SIG-M5 treated with dmso at 0.1 percent for 504 hours (cell line): ENCODE measurements around the gene PGM5.
"Not testable (repeated sequence)": the region's sequence is repeated elsewhere in the genome, so short reads cannot be mapped to it uniquely, and the experiment has no call there.

Experiments
- DNase-seq: peaks from one replicate; lab custom pipeline; 2025; ENCODE audit not compliant: unreplicated experiment; lab: John Stamatoyannopoulos, UW

Gene PGM5

GRCh38 chr9:68356380-68357118, at the start of gene PGM5:
PGM5 (plus strand) TSS chr9:68356611; CDS start chr9:68357128, 517 bp downstream.
- DNase-seq, result not testable (repeated sequence)

DNA sequence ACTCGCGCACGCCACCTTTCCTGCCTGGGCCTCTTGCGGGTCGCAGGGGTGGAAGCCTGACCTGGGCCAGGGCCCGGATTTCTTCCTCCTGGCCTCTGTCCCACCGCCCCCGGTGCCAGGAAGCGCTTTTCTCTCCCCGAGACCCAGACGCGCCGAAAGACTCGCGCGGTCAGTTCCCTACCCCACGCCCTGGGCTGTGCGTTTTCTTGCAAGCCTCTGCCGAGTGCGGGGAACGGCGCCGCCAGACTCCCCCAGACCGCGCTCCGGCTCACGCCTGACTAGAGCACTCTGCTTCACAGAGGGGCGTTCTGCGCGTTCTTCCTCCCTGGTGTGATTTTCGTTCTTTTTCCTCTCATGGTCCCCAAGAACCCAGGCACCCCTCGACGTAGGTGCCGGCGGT, 49.3 kb upstream of the PGM5 start:
- DNase-seq, result not testable (repeated sequence)

- not testable (repeated sequence) for DNase-seq
Measured at GRCh38 chr9:68307654-68308053, 48.8 kb upstream of the PGM5 start.

DNA sequence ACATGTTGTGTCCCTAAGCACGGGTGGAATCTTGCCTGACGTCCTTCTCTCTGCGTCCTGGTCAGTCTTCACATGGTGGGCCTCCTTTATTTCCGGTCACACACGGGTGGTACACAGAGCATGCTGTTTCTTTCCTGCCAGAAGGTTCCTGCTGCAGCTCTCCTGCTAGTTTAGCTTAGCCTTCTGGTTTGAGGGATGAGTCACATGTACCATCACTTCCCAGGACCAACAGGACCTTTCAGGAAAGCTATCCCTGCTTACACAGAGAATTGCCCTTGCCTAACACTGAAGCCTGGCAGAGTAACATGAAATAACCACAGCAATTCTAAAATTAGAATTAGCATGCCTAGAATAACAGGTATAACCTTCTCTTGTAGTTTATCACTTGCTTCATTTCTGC, 45.2 kb upstream of the PGM5 start:
- not testable (repeated sequence) for DNase-seq

GRCh38 chr9:68318209-68318608, 38.2 kb upstream of the PGM5 start:
- DNase-seq, result not testable (repeated sequence)

DNA sequence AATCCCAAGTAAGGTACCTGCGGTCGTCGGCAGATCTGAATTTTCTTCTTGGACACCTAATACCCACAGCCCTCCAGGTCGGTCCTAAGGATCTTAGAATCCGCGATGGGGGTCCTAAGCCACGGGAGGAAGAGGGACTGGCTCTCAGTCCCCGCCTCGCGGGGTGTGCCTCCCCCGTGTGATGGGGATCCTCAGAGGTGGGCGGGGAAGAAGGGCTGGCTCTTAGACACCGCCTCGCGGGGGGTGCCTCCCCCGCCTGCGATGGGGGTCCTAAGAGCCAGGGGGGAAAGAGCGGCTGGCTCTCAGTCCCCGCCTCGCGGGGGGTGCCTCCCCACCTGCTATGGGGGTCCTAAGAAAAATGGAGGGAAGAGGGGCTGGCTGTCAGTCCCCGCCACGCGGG, 32.7 kb upstream of the PGM5 start:
- not testable (repeated sequence) for DNase-seq

DNA sequence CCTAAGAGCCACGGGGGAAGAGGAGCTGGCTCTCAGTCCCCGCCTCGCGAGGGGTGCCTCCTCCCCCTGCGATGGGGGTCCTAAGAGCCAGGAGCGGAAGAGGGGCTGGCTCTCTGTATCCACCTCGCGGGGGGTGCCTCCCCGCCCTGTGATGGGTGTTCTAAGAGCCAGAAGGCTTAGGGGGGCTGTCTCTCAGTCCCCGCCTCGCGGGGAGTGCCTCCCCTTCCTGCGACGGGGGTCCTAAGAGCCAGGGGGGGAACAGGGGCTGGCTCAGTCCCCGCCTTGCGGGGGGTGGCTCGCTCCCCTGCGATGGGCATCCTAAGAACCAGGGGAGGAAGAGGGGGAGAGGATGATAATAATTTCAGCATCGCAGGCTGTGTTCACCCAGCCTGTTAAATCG, 31.9 kb upstream of the PGM5 start:
- not testable (repeated sequence) for DNase-seq

- not testable (repeated sequence) for DNase-seq
Measured at GRCh38 chr9:68329106-68329505, 27.3 kb upstream of the PGM5 start.

DNA sequence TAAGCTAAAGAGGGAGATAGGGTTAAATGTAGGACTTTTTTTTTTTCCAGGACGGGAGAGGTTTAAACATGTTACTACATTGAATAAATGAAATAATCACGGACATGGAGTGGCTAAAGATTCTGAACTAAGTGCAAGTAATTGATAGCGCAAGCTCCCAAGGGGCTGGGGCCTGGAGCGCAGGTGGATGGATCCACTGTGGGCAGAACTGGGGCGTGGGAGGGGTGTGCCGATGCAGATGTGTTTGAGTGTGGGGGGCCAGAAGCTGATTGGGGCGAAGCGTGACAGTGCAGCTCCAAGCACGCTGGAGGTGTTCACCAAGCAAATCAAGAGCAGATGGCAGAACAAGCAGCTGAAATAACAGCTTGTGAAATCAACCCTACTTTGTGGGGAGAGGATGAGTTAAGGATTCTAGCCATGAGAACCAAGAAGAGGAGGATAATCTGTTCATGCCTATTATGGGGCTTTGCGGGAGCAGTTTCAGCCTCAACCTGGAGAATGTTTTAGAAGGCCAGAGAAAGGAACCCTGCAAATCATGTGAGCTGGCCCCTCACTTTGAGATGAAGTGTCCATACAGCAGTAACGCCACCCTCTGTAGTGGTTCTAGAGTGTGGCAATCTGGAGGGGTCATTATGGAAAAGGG, 25.8 kb upstream of the PGM5 start:
- not testable (repeated sequence) for DNase-seq

DNA sequence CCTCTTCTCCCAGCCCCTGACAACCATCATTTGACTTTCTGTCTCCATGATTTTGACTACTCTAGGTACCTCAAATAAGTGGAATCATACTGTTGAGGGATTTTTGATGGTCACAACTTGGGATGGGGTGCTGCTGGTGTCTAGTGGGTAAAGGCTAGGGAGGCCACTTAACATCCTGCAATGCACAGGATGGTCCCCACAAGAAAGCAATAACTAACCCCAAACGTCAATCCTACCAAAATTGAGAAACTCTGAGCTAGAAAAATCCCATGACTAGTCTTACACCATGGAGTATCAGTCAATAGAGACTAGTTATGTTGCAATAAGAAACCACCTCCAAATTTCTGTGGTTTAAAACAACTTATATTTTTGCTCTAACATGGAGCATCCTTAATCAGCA, 24.3 kb upstream of the PGM5 start:
- not testable (repeated sequence) for DNase-seq

DNA sequence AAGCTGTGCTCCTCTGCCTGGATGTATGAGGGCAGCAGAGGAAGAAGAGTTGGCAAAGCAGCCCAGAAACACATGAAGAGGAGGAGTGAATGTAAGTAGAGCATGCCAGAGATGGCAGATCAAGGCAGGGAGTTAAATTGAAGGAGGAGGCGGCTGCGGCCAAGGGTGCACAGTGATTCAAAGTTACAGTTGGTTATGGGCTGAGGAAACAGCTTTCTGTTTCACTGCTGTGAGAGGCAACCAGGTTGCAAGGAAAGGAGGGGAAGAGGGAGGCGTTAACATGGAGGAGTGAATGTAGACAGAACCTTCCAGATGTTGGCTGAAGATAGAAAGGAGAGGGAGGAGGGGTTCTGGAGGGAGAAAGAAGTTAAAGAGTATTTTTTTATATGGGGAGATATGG, 20.5 kb upstream of the PGM5 start:
- not testable (repeated sequence) for DNase-seq

DNA sequence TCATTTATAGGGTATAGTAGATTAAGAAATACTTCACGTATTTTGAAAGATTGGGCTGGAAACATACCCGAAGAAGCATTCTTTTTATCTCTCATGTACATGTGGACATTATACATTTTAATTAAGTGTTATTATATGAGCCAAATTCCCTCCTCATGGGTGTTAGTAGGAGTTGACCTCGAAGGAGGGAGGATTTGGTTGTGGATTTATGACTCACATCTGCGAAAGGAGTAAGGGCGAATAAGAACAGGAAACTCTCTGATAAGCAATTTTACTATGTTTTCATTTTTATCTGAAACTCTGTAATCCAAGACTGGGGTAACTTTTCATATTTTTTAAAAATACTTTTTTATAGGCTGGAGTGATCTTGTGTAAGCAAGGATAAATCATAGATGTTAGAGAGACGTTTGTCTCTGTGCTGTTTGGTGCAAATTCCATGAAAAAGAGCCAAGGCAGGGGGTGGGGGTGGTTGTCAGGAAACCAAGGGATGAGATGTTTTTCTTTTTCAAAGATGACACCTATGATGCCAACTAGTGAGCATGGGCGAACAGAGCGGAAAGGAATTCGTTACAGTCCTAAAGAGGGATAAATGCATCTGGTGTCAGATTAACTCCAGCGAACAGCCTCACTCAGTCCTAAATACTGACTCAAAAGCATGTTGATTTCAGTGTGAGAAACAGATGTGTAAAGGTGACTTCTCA, 19.6 kb upstream of the PGM5 start:
- DNase-seq, result not testable (repeated sequence)

DNA sequence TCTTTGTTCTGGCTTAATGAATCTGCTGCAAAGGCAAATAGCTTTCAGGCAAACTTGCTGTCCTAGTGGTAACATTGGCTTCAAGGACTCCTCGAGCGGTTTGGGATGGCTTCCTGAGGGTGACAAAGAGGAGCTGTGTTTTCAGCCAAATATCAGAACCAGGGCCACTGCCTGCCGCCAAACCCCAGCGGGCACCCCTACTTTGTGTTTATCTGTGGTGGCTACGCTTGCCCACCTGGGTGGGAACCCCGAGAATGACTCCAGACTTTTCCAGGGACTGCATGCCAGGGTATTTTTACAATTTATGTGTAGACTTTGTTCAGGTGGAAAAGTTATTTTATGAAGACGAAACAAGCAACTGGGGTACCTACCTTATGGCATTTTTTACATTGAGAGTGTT, 18.4 kb upstream of the PGM5 start:
- DNase-seq, result not testable (repeated sequence)

DNA sequence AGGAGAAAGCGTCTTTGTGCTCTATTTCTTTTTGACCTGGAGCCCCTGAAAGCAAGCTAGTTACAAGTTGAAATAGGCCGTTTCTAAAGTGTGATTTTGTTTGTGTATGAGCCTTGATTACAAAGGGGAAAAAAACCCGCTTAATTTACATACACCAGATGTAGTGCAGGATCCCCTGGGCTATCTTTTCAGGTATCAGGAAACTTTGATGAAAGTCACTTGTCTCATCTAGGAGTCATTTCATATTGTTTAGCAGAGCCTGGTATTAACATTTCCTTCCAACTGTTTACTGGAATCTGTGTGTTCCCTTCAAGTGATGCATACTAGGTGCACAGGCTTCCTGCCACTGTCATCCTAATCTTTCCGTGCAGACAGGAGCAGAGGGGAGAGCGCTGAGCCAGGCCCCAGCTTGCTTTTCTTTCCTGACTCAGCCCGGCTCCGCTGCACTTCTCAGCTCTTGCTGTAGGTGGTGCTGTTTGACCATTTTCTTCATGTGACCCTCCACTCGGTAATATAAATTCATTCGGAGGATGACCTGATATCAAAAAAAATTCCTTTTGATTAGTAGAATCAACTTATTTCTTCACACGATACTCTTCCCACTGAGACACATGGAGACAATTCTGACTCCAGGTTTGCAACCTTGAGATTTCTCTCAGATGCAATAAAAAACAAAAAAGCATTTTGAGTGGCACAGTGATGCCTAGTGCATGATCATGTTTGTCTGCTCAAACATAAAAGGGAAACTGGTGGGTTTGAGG, 14.0 kb upstream of the PGM5 start:
- not testable (repeated sequence) for DNase-seq

- not testable (repeated sequence) for DNase-seq
Measured at GRCh38 chr9:68343242-68343641, 13.2 kb upstream of the PGM5 start.

GRCh38 chr9:68343992-68344391, 12.4 kb upstream of the PGM5 start:
- not testable (repeated sequence) for DNase-seq

DNA sequence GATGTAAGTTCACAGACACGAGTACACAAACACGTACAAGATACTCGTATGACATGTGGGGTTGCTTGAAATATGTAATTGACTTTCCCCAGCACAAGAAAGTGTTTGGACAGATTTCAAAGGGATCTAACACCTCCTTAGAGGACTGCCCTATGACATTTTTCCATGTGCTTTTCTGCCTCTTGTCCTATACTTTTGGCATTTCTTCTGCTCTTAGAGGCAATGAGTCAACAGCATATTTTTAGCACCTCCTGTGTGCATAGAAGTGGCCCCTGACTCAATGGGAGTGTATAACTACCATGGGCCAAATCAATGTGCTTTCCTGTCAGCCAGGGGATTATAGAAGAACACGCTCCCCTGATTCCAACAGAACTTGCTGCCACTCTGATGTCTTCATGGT, 4.7 kb upstream of the PGM5 start:
- not testable (repeated sequence) for DNase-seq

DNA sequence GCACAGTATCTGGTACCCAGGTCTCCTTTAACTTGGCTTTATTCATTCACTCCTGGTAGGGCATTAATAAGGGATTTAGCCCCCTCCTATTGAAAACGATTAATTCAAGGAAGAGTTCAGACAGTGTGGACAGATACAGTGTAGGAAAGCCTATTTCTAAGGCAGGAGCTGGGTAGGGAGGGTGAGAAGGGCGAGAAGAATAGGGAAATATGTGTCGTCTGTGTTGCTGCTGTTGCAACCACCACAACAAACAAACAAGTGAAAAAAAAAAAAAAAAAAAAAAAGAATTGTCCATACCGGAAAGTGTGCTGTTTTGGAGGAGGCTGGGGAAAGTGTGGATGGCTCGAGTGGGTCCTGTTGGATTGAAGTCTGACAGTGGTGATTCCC, 425 bp upstream of the PGM5 start:
- DNase-seq, result not testable (repeated sequence)

- not testable (repeated sequence) for DNase-seq
Measured at GRCh38 chr9:68357119-68357714, 806 bp downstream of the PGM5 start.

DNA sequence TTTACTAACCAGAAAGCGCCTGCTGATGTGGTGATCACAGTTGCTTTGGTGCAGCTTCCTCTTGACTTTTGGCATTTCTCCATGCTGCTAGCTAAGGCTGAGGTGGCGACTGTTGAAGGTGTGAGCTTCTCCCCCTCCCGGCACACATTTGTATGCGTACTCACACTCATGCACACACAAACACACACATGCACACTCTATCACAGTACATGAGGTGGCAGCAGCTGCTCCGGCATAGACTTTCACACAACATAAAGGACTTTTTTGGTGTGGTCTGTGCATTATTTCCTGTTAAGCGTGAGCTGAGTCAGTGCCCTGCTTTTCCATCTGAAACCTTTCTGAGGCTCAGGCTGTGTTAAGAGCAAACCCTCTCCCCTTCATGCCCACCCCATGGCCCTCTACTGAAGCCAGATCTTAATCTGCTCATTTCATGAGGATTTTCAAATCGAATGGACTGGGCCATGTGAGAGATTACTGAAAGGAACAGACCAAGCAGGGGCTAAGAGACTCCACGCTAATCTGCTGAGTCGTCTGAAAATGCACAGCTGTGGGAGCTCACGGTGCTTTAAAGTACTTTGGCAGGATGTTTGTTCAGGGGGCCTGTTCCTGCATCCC, 10.6 kb downstream of the PGM5 start:
- DNase-seq, result not testable (repeated sequence)
